Loucy (cell line): ENCODE data around the gene MEIS3.

ENCODE experiments used
- H2AFZ ChIP-seq: fragments of 200-600 bp; sonication (generic); 2 replicates; pipeline ENCODE4 v1.6.0; 2016; ENCODE audit warnings: antibody characterized with exemption, mild to moderate bottlenecking, low read length, moderate library complexity
- H3F3A ChIP-seq: fragments of 200-600 bp; 2 replicates; pipeline ENCODE4 v1.6.0; 2016; ENCODE audit warnings: antibody characterized with exemption, low read depth, mild to moderate bottlenecking
- H3K27me3 ChIP-seq: fragments of 200-600 bp; sonication (generic); 2 replicates; pipeline ENCODE4 v1.6.1; 2014; ENCODE audit warnings: low read length, mild to moderate bottlenecking; ENCODE audit not compliant: insufficient read depth, poor library complexity, severe bottlenecking
- H3K36me3 ChIP-seq: fragments of 200-600 bp; sonication (generic); 2 replicates; pipeline ENCODE4 v1.6.1; 2016; ENCODE audit warnings: low read length; ENCODE audit not compliant: insufficient read depth
- H3K4me1 ChIP-seq: fragments of 200-600 bp; sonication (generic); 2 replicates; pipeline ENCODE4 v1.5.1; 2014; ENCODE audit warnings: low read length, mild to moderate bottlenecking; ENCODE audit not compliant: insufficient read depth, poor library complexity, severe bottlenecking
- H3K4me2 ChIP-seq: fragments of 200-600 bp; sonication (generic); 2 replicates; pipeline ENCODE4 v1.6.0; 2014; ENCODE audit warnings: antibody characterized with exemption, low read length, low read depth, mild to moderate bottlenecking; ENCODE audit not compliant: poor library complexity, severe bottlenecking
- H3K4me3 ChIP-seq: fragments of 200-600 bp; sonication (generic); 2 replicates; pipeline ENCODE4 v1.5.1; 2014; ENCODE audit warnings: low read length, mild to moderate bottlenecking, mixed read lengths; ENCODE audit not compliant: poor library complexity, severe bottlenecking
- H3K79me2 ChIP-seq: fragments of 200-600 bp; sonication (generic); 2 replicates; pipeline ENCODE4 v1.6.1; 2014; ENCODE audit warnings: low read length; ENCODE audit not compliant: insufficient read depth
- H3K9ac ChIP-seq: fragments of 200-600 bp; sonication (generic); 2 replicates; pipeline ENCODE4 v1.6.0; 2014; ENCODE audit warnings: mild to moderate bottlenecking, low read depth, low read length, moderate library complexity; ENCODE audit not compliant: poor library complexity, severe bottlenecking
- H3K9me2 ChIP-seq: fragments of 200-600 bp; sonication (generic); replicated peaks from 2 replicates; pipeline ENCODE4 v1.6.1; 2016; ENCODE audit warnings: low read depth, low read length, mixed read lengths
- H3K9me3 ChIP-seq: fragments of 200-600 bp; sonication (generic); 2 replicates; pipeline ENCODE4 v1.6.1; 2014; ENCODE audit warnings: mild to moderate bottlenecking, antibody characterized with exemption, low read length, low read depth; ENCODE audit not compliant: insufficient read depth
- H4K20me1 ChIP-seq: fragments of 200-600 bp; sonication (generic); 2 replicates; pipeline ENCODE4 v1.6.0; 2014; ENCODE audit warnings: antibody characterized with exemption, low read length, mild to moderate bottlenecking; ENCODE audit not compliant: insufficient read depth, poor library complexity, severe bottlenecking
- CTCF ChIP-seq: fragments of 200-600 bp; sonication (generic); conservative IDR thresholded peaks from 2 replicates; pipeline ENCODE4 v1.5.1; 2014; ENCODE audit warnings: mild to moderate bottlenecking, antibody characterized with exemption, low read length
- EZH2phosphoT487 ChIP-seq: fragments of 200-600 bp; IDR thresholded peaks from 2 replicates; pipeline ENCODE4 v1.6.1; 2018; ENCODE audit warnings: antibody characterized with exemption, mild to moderate bottlenecking, moderate library complexity, borderline replicate concordance

MEIS3 gene

GRCh38 chr19:47419789-47420188 lies 462 bp upstream of the MEIS3 start:
- Histone ChIP-seq H3K27me3 (peaks cover 10% of the 10 kb centered on the region), H4K20me1 (no peaks in the 10 kb centered on the region), H3K36me3 (no peaks in the 10 kb centered on the region), H2AFZ (no peak overlapping the region), H3K9me3 (no peaks in the 10 kb centered on the region), H3K9me2 (no peaks in the 10 kb centered on the region), H3K4me1 (no peaks in the 10 kb centered on the region), H3K79me2 (no peaks in the 10 kb centered on the region), H3K9ac (no peak overlapping the region), H3K4me3 (no peak overlapping the region), H3F3A (no peaks in the 10 kb centered on the region), H3K4me2 (no peak overlapping the region)
- TF ChIP-seq CTCF (no peak), EZH2phosphoT487 (no peak)

- Histone ChIP-seq H3K9me3 (no peaks in the 10 kb centered on the region), H3K9ac (no peak overlapping the region), H3K9me2 (no peaks in the 10 kb centered on the region), H3K4me1 (no peaks in the 10 kb centered on the region), H3K4me2 (no peak overlapping the region), H3K27me3 (peaks cover 10% of the 10 kb centered on the region), H3F3A (no peaks in the 10 kb centered on the region), H3K79me2 (no peaks in the 10 kb centered on the region), H3K36me3 (no peaks in the 10 kb centered on the region), H3K4me3 (no peak overlapping the region), H4K20me1 (no peaks in the 10 kb centered on the region), H2AFZ (no peak overlapping the region)
- TF ChIP-seq CTCF (no peak), EZH2phosphoT487 (no peak)
Observed at GRCh38 chr19:47418692-47419029, 666 bp downstream of the MEIS3 start.

GRCh38 chr19:47417746-47418691 lies 1.3 kb downstream of the MEIS3 start:
- no peaks in the 10 kb centered on the region for H3K4me1 ChIP-seq
- H4K20me1 ChIP-seq = no peaks in the 10 kb centered on the region
- no peak overlapping the region for H2AFZ ChIP-seq
- peaks cover 8% of the 10 kb centered on the region for H3K27me3 ChIP-seq
- H3K79me2 ChIP-seq = no peaks in the 10 kb centered on the region
- no peaks in the 10 kb centered on the region for H3F3A ChIP-seq
- no peaks in the 10 kb centered on the region for H3K36me3 ChIP-seq
- no peaks in the 10 kb centered on the region for H3K9me3 ChIP-seq
- H3K9ac ChIP-seq = no peak overlapping the region
- TF ChIP-seq EZH2phosphoT487 (no peak), CTCF (no peak)
- no peaks in the 10 kb centered on the region for H3K9me2 ChIP-seq
- no peak overlapping the region for H3K4me2 ChIP-seq
- H3K4me3 ChIP-seq = no peak overlapping the region
